ENCODE measurements around the gene IGFBP5.

GRCh38 chr2:216740557-216741222 lies 45.3 kb upstream of the IGFBP5 start:
- no peak for TF ChIP-seq EZH2 (IDR thresholded peaks at IDR 0.05; ENCODE audit: low read depth, low read length, severe bottlenecking)
- TF ChIP-seq POLR2A (IDR thresholded peaks at IDR 0.05; ENCODE audit: control extremely low read depth in 1 of 2, low read depth in 2 of 2, low read length in 2 of 2), result no peak
- no peak for TF ChIP-seq CHD7 (IDR thresholded peaks at IDR 0.05; ENCODE audit: insufficient replicate concordance, low read length)
- no peak for TF ChIP-seq EGR1 (IDR thresholded peaks at IDR 0.05; ENCODE audit: borderline replicate concordance, low read depth, low read length)
- no peak for TF ChIP-seq CTCF (IDR thresholded peaks at IDR 0.05; ENCODE audit: control extremely low read depth in 1 of 3, insufficient read depth in 1 of 3, low read depth in 1 of 3, low read length in 3 of 3)
- TF ChIP-seq, protein P1, sequence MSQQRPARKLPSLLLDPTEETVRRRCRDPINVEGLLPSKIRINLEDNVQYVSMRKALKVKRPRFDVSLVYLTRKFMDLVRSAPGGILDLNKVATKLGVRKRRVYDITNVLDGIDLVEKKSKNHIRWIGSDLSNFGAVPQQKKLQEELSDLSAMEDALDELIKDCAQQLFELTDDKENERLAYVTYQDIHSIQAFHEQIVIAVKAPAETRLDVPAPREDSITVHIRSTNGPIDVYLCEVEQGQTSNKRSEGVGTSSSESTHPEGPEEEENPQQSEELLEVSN (IDR thresholded peaks at IDR 0.05), result no peak
- TF ChIP-seq POLR2AphosphoS5 (IDR thresholded peaks at IDR 0.05; ENCODE audit: low read depth, low read length), result no peak

Data from H1 (cell line).